Activated T-cell treated with anti-CD3 and anti-CD28 coated beads, Interleukin-2, amount 50 U/mL, for 72 hours (primary cell): ENCODE data around the gene RAB17. TPM values are rescaled to one million over a fixed set of nuclear protein-coding genes. Genes with fewer than 3 reads are reported as not detected.

Source experiments
- ATAC-seq, 2 donors: fragments of 150-1000 bp; cut with Tn5 transposase; replicated peaks in 1 of 2; 2 replicates each; pipeline ENCODE4 v1.10.0; 2021; ENCODE audit warnings: moderate library complexity in 2 of 2, mild to moderate bottlenecking in 1 of 2
- DNase-seq, 2 donors: peaks; one replicate each; pipeline ENCODE4 v3.0.0; 2021 to 2022; ENCODE audit warnings: mixed read lengths in 1 of 2
- H3K27ac Mint-ChIP-seq: one replicate; pipeline ENCODE4 v1.8.0; 2022; ENCODE audit warnings: mild to moderate bottlenecking, moderate library complexity, mixed read lengths
- H3K27me3 Mint-ChIP-seq: one replicate; pipeline ENCODE4 v1.8.0; 2022; ENCODE audit warnings: low read depth, mixed read lengths
- H3K36me3 Mint-ChIP-seq, 2 donors: one replicate each; pipeline ENCODE4 v1.8.0; 2022; ENCODE audit warnings: mixed read lengths in 2 of 2, mild to moderate bottlenecking in 1 of 2; ENCODE audit not compliant: insufficient read depth in 2 of 2
- H3K4me1 Mint-ChIP-seq: one replicate; pipeline ENCODE4 v1.8.0; 2022; ENCODE audit warnings: low read depth, mixed read lengths
- H3K4me3 Mint-ChIP-seq, 2 donors: one replicate each; pipeline ENCODE4 v1.8.0; 2022; ENCODE audit warnings: mild to moderate bottlenecking in 2 of 2, mixed read lengths in 2 of 2, moderate library complexity in 2 of 2
- H3K9me3 Mint-ChIP-seq, 2 donors: one replicate each; pipeline ENCODE4 v1.8.0; 2022; ENCODE audit warnings: mixed read lengths in 2 of 2
- total RNA-seq, 2 donors: library from RNA; stranded (reverse); gene quantifications; one replicate each; pipeline ENCODE4 v1.2.3, GENCODE V29; 2022

RAB17 gene
- under 1 TPM in 1 of 2 donors, not detected in 1; 0.09 TPM for total RNA-seq

- Mint-ChIP-seq H3K4me1 (peaks cover 11% of the 10 kb centered on the region), H3K36me3 (no peaks in the 10 kb centered on the region), H3K4me3 (no peak within 1 kb of the TSS), H3K27me3 (peaks cover 9% of the 10 kb centered on the region), H3K9me3 (no peaks in the 10 kb centered on the region), H3K27ac (no peak within 1 kb of the TSS)
- ATAC-seq (no peak), DNase-seq (no peak)
Measured at GRCh38 chr2:237590272-237591140, at the start of gene RAB17. Gene RAB17 (minus strand): TSS chr2:237590734. CDS start chr2:237586154, 4,580 bp downstream.

DNA sequence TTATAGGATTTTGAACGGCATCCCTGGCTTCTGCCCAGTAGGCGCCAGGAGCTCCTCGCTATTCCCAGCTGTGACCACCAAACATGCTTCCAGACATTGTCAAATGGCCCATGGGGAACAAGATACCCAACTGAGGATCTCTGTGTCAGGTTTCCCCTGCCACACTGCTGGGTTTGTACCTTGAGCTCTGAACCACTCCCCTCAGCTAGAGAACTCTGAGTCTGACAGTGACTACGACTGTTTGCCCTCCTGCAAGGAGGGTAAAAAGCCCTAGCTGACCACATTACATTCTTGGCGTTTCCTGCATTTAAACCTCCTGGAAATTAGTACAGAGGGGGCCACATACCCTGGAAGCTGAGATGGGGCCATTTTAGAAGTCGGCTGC lies 49.3 kb upstream of the RAB17 start:
- ATAC-seq (no peak), DNase-seq (no peak)
- Mint-ChIP-seq H3K4me1 (no peaks in the 10 kb centered on the region), H3K27ac (no peak overlapping the region), H3K9me3 (peaks cover 2 to 5% of the 10 kb centered on the region in 2 donors), H3K36me3 (peaks cover 0 to 1% of the 10 kb centered on the region in 2 donors), H3K27me3 (no peaks in the 10 kb centered on the region), H3K4me3 (no peak overlapping the region)

DNA sequence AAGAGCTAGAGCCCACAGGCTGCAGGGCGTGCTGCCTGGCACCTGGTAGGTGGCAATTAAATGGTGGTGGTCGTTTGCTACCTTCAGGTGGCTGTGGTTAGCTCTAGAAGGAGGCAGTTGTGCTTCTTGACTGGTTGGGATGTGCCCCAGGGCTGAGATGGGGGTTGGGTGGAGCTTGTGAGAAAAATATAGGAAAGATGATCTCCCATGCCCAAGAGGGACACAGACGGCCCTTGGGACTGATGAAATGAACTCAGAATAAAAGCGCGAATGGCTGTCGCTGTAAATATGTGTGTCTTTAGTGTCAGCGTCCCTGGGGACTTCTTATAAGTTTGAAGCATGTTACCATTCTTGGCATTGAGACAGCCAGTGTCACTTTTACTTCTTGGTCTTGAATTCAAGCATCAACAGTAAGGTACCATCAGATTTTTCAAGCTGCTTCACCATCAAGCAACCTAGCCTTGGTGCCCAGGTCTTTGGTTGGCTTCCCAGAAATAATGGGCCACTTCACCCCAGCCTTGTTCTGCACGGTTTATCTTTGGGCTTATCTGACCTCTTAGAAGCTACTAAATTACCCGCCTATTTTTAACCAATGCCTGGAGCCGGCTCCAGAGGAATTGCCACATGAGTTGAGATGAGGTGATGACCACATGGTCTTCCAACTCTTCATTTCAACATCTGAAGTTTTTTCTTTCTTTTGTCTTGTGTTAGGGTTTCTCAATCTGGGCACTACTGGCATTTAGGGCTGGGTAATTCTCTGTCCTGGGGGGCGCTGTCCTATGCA lies 48.7 kb upstream of the RAB17 start:
- ATAC-seq (no peak), DNase-seq (no peak)
- no peaks in the 10 kb centered on the region for H3K27me3 Mint-ChIP-seq
- H3K27ac Mint-ChIP-seq: no peak overlapping the region
- H3K4me1 Mint-ChIP-seq: no peaks in the 10 kb centered on the region
- H3K36me3 Mint-ChIP-seq: peaks cover 0 to 2% of the 10 kb centered on the region in 2 donors
- peaks cover 3 to 6% of the 10 kb centered on the region in 2 donors for H3K9me3 Mint-ChIP-seq
- no peak overlapping the region for H3K4me3 Mint-ChIP-seq

DNA sequence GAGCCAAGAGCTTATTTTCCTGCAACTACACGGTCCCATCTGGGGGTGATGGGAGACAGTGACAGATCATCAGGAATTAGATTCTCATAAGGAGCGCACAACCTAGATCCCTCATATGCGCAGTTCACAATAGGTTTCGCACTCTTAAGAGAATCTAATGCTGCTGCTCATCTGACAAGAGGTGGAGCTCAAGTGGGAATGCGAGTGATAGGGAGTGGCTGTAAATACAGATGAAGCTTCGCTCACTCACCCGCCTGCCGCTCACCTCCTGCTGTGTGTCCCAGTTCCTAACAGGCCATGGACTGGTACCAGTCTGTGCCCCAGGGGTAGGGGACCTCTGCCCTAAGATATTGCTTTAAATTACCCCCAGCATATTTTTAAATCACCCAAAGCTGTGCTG lies 47.6 kb upstream of the RAB17 start:
- no peaks in the 10 kb centered on the region for H3K4me1 Mint-ChIP-seq
- H3K27ac Mint-ChIP-seq: no peak overlapping the region
- H3K4me3 Mint-ChIP-seq: no peak overlapping the region
- ATAC-seq (no peak), DNase-seq (no peak)
- no peaks in the 10 kb centered on the region for H3K27me3 Mint-ChIP-seq
- peaks cover 3 to 6% of the 10 kb centered on the region in 2 donors for H3K9me3 Mint-ChIP-seq
- H3K36me3 Mint-ChIP-seq: peaks cover 0 to 2% of the 10 kb centered on the region in 2 donors

- Mint-ChIP-seq H3K4me3 (no peak overlapping the region), H3K4me1 (no peaks in the 10 kb centered on the region), H3K27me3 (no peaks in the 10 kb centered on the region), H3K9me3 (peaks cover 3 to 6% of the 10 kb centered on the region in 2 donors), H3K36me3 (peaks cover 0 to 2% of the 10 kb centered on the region in 2 donors), H3K27ac (no peak overlapping the region)
- DNase-seq (no peak), ATAC-seq (no peak)
Measured at GRCh38 chr2:237637429-237638135, 47.0 kb upstream of the RAB17 start.

- Mint-ChIP-seq H3K9me3 (peaks cover 3 to 6% of the 10 kb centered on the region in 2 donors), H3K4me1 (no peaks in the 10 kb centered on the region), H3K27ac (peak overlapping the region; percentile 59), H3K36me3 (peaks cover 0 to 2% of the 10 kb centered on the region in 2 donors), H3K27me3 (no peaks in the 10 kb centered on the region), H3K4me3 (no peak overlapping the region)
- DNase-seq (no peak), ATAC-seq (no peak)
Measured at GRCh38 chr2:237636578-237636977, 46.0 kb upstream of the RAB17 start.

- Mint-ChIP-seq H3K4me1 (peaks cover 25% of the 10 kb centered on the region), H3K27me3 (peaks cover 19% of the 10 kb centered on the region), H3K4me3 (no peak overlapping the region), H3K27ac (no peak overlapping the region), H3K9me3 (peaks cover 3 to 6% of the 10 kb centered on the region in 2 donors), H3K36me3 (peaks cover 0 to 2% of the 10 kb centered on the region in 2 donors)
- DNase-seq (no peak), ATAC-seq (no peak)
Measured at GRCh38 chr2:237633061-237633561, 42.6 kb upstream of the RAB17 start.

DNA sequence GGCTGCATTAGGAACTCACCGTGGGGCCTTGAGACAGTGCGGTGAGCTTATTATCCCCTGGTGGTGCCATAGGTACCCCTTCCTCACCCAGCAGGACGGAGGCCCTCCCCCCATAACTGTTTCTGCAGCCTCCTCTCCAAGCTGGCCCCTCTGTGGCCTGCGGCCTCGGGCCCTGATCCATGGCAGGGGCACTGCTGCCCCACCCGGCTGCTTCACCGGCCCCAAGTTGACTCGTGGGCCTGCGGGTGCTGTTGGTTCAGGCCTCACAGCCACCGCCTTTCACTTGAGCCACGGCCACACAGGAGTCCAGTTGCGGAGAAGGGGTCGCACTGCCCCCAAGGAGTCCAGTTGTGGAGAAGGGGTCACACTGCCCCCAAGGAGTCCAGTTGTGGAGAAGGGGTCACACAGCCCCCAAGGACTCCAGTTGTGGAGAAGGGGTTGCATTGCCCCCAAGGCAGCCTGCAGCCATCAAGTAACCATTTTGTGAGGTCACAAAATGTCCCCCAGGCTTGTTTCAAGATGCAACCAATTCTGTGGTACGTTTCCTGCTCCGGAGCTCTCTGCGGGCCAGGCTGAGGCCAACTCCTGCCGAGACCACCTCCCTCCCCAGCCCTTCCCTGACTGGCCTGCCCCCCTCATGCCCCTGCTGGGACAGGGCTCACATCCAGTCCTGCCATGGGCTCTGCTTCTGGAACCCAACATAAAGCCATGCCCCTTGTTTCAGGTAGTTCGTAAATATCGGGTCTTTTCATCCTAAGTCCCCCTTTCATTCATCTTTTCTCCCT lies 41.5 kb upstream of the RAB17 start:
- H3K9me3 Mint-ChIP-seq: peaks cover 3 to 6% of the 10 kb centered on the region in 2 donors
- H3K27me3 Mint-ChIP-seq: peaks cover 20% of the 10 kb centered on the region
- H3K36me3 Mint-ChIP-seq: peaks cover 0 to 2% of the 10 kb centered on the region in 2 donors
- no peak for DNase-seq
- no peak overlapping the region for H3K27ac Mint-ChIP-seq
- no peak overlapping the region for H3K4me3 Mint-ChIP-seq
- ATAC-seq: no peak
- H3K4me1 Mint-ChIP-seq: peaks cover 27% of the 10 kb centered on the region

- Mint-ChIP-seq H3K4me3 (no peak overlapping the region), H3K27ac (no peak overlapping the region), H3K27me3 (peaks cover 27% of the 10 kb centered on the region)
Measured at GRCh38 chr2:237631007-237631785, 40.7 kb upstream of the RAB17 start.

DNA sequence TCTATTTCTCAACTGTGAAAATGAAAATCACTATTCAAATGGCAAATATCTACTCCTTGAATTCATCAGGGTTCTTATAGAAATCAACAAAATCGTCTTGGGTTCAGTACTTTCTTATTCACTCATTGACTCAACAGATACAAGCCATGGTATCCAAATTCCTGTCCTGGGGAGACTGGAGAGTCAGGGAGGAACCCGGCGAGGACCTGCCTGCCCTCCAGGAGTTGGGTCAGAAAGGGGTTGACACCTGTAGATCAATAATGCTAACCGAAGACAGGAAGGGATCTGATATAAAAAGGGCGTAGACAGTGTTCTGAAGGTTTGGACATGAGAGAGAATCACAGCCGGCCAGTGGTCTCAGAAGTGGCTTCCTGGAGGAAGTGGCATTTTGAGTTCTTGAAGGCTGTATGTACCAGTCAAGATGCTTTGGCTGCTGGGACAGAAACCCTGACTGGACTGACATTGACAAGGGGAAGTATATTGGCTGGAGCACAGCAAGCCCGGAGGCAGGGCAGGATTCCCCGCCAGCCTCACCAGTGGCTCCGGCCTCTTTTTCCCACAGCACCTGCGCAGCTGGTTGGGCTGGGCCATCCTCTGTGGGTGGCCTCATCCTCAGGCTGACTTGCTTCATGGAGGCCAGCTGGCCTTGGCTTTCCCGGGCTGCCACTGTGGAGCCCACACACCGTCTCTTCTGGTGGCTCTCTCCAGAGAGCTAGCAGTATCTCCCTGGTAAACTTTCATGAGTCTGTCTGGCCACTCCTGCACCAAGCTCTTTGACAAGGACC lies 39.9 kb upstream of the RAB17 start:
- Mint-ChIP-seq H3K4me3 (no peak overlapping the region), H3K4me1 (peaks cover 34% of the 10 kb centered on the region), H3K36me3 (peaks cover 0 to 2% of the 10 kb centered on the region in 2 donors), H3K27me3 (peaks cover 35% of the 10 kb centered on the region), H3K9me3 (peaks cover 2 to 3% of the 10 kb centered on the region in 2 donors), H3K27ac (no peak overlapping the region)
- ATAC-seq: no peak
- no peak for DNase-seq

More at GRCh38 chr2:237631007-237631785, 40.7 kb upstream of the RAB17 start:
- Mint-ChIP-seq H3K36me3 (peaks cover 0 to 2% of the 10 kb centered on the region in 2 donors), H3K4me1 (peaks cover 33% of the 10 kb centered on the region), H3K9me3 (peaks cover 2 to 3% of the 10 kb centered on the region in 2 donors)
- DNase-seq (no peak), ATAC-seq (no peak)

DNA sequence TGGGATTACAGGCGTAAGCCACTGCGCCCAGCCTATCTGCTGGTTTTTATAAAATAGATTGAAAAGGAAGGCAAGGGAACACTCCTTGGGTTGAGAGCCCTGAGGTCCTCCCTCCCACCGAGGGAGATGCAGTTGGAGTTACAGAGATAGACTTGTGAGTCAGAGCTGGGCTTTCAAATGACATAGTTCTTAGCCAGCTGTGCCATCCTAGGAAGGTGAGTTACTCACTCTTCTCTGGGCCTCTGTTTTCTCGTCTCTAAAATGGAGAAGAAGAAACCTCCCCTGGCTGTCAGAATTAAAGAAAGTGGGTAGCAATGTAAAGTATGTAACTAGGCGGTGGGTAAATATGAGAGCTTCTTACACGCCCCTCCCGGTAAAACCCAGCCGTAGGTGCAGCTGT lies 39.2 kb upstream of the RAB17 start:
- DNase-seq (no peak), ATAC-seq (peak in 1 of 2 donors; percentile 39)
- peaks cover 34% of the 10 kb centered on the region for H3K4me1 Mint-ChIP-seq
- H3K9me3 Mint-ChIP-seq: peaks cover under 1% of the 10 kb centered on the region in 2 donors
- H3K27me3 Mint-ChIP-seq: peaks cover 40% of the 10 kb centered on the region
- no peaks in the 10 kb centered on the region for H3K36me3 Mint-ChIP-seq
- H3K4me3 Mint-ChIP-seq: no peak overlapping the region
- no peak overlapping the region for H3K27ac Mint-ChIP-seq
